NCI-H1105 treated with DMSO at 0.1 percent for 48 hours (cell line): Measurements from ENCODE around the gene ICA1.
"Not testable (repeated sequence)": the region's sequence is repeated elsewhere in the genome, so short reads cannot be mapped to it uniquely, and the experiment has no call there.

Experiments used
- DNase-seq: peaks from one replicate; lab custom pipeline; 2025; lab: John Stamatoyannopoulos, UW

Gene ICA1

DNA sequence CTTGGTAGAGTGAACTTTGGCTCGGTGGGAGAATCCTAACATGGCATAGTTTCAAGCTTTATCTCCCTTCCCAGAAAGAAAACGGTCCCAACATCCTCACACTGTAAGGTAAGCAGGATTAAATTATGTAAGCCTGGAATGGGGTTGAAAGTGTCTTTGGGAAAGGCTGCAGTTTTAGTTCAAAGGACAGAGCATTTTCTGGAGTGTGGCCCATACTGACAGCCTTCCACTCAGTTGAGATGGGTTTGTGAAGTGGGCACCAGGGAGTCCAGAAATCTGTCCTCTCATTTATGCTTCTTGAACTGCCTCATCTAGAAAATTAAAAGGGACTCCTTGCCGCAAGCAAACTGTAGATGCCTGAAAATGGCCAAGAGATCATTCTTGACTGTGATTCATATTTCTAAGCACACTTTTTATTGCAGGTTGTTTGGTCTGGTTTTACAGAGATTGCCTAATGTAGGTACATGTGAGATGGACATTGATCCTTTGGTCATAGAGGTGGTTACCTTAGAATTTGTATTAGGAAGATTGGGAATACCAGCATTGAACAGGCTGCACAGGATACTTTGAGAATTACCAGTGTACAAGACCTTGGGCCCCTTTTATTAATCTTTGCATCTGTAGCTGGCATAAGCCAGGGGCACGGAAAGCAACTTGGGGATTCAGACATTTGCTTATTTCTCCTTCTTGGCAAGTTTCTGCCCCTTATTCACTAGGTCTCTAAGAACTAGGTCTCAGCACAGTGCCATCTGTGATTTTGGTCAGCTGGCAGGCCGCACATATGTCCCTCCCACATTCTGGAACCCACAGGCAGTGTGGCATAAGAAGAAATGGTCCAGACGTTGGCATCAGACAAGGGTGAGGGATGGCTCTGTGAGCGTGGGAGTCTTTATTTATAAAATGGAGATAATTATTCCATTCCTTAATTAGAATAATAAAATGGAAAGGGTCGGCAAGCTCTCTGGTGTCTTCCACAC is 167.5 kb downstream of the ICA1 start:
- DNase-seq, result no peak

GRCh38 chr7:8092140-8092539 is 169.8 kb downstream of the ICA1 start:
- no peak for DNase-seq

- no peak for DNase-seq
Measured at GRCh38 chr7:8089036-8089780, 172.8 kb downstream of the ICA1 start.

DNA sequence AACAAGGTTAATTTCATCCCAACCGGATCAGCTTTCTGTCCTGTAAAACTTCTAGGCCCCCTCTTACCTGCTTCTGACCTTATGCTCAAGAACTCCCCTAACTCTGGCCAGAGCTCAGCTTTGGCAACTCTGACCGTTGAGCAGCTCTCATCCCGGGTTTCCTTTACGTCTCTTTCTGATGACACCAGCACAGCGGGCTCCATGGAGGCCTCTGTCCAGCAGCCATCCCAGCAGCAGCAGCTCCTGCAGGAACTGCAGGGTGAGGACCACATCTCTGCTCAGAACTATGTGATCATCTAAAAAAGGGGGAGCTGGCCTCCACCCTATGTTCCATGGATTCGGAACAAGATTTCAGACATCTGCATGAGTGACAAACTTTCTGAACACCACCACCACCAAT is 175.7 kb downstream of the ICA1 start:
- DNase-seq, result no peak

DNA sequence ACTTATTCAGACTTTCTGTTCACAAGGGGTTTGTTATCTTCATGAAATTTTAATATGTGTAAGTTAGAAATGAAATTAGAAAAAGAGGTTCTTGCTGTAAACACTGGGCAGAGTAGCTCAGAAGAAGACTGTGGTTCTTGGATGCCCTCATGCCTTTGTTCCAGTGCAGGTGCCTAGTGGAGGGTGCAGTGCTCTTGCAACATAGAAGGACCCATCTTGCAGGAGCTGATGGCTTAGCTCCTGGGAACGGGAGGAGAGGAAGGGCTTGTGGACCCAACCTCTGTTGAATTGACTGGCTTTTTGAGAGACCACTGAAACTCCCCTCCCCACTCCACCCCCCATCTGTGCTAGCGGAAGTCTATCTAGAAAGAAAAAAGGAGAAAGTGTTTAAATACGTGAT is 176.5 kb downstream of the ICA1 start:
- no peak for DNase-seq

GRCh38 chr7:8084836-8085235 is 177.1 kb downstream of the ICA1 start:
- DNase-seq, result no peak

- no peak for DNase-seq
Measured at GRCh38 chr7:8082762-8083161, 179.2 kb downstream of the ICA1 start.

DNA sequence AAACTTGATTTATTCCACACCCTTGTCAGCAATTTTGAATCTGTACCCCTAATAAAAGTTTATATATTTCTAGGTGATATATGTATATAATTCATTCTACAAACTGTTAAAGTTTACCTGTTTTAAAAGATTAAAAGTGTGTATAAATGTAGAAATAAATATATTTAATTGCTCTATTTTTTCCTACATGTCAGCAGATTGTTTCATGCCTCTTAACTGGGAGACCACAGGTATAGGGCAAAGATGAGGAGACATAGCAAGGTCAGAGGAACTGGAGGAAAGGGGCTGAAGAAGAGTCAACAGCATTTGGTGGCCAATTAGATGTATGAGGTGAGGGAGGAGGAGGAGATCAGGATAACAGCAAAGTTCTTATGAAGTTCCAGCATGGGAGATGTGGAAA is 183.5 kb downstream of the ICA1 start:
- DNase-seq, result no peak

- no peak for DNase-seq
Measured at GRCh38 chr7:8070451-8071180, 191.4 kb downstream of the ICA1 start.

GRCh38 chr7:8068892-8069686 is 192.9 kb downstream of the ICA1 start:
- DNase-seq, result no peak

GRCh38 chr7:8065356-8065813 is 196.6 kb downstream of the ICA1 start:
- no peak for DNase-seq

DNA sequence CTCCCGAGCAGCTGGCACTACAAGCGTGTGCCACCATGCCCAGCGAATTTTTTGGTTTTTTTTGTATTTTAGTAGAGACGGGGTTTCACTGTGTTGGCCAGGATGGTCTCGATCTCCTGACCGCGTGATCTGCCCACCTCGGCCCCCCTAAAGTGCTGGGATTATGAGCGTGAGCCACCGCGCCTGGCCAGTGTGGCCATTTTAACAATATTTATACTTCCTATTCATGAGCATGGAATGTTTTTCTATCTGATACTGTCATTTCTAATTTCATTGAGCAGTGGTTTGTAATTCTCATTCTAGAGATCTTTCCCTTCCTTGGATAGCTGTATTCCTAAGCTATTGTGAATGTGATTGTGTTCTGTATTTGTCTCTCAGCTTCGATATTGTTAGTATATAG is 197.1 kb downstream of the ICA1 start:
- no peak for DNase-seq

DNA sequence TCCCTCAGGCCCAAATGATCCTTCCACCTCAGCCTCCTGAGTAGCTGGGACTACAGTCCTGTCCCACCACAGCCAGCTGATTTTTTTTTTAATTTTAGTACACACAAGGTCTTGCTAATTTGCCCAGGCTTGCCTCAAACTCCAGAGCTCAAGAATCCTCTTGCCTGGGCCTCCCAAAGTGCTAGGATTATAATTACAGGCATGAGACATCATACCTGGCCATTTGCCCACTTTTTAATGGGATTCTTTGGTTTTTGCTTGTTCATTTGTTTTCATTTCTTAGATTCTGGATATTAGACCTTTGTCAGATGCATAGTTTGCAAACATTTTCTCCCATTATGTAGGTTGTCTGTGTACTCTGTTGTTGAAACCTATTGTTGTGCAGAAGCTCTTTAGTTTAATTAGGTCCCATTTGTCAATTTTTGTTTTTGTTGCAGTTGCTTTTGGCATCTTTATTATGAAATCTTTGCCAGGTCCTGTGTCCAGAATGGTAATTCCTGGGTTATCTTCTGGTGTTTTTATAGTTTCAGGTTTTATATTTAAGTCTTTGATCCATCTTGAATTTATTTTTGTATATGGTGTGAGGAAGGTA is 198.2 kb downstream of the ICA1 start:
- DNase-seq, result peak; percentile 98

- DNase-seq, result not testable (repeated sequence)
Measured at GRCh38 chr7:8063300-8063699, 198.7 kb downstream of the ICA1 start.
